Calu3 (cell line): ENCODE measurements around the gene CFAP61. TPM values are rescaled to one million over a fixed set of nuclear protein-coding genes. Genes with fewer than 3 reads are reported as not detected.
"Not testable (repeated sequence)": the region's sequence is repeated elsewhere in the genome, so short reads cannot be mapped to it uniquely, and the experiment has no call there.

ENCODE experiments used
- BruUV-seq: library from RNA; stranded (reverse); fragments of 400-500 nt; replicated peaks from 2 replicates; lab custom pipeline; 2021; lab: Mats Ljungman, UMichigan
- CTCF ChIA-PET: fragments of 300-600 bp; sonication (Branson Sonifier 250); formaldehyde crosslinking; loops from one replicate; lab custom pipeline; 2022; ENCODE audit warnings: antibody characterized with exemption; lab: Charles Lee
- DNase-seq: peaks from one replicate; pipeline ENCODE4 v3.0.0; 2022
- H3K27ac Mint-ChIP-seq: one replicate; pipeline ENCODE4 v1.8.0; 2022; ENCODE audit warnings: mixed read lengths; ENCODE audit not compliant: unreplicated experiment
- H3K27me3 Mint-ChIP-seq: one replicate; pipeline ENCODE4 v1.8.0; 2022; ENCODE audit warnings: mixed read lengths; ENCODE audit not compliant: unreplicated experiment
- H3K36me3 Mint-ChIP-seq: one replicate; pipeline ENCODE4 v1.8.0; 2022; ENCODE audit warnings: mild to moderate bottlenecking, moderate library complexity, mixed read lengths; ENCODE audit not compliant: insufficient read depth, unreplicated experiment
- H3K4me1 Mint-ChIP-seq: one replicate; pipeline ENCODE4 v1.8.0; 2022; ENCODE audit warnings: mild to moderate bottlenecking, low read depth, mixed read lengths; ENCODE audit not compliant: unreplicated experiment
- H3K4me3 Mint-ChIP-seq: one replicate; pipeline ENCODE4 v1.8.0; 2022; ENCODE audit warnings: mild to moderate bottlenecking, low read depth, moderate library complexity, mixed read lengths; ENCODE audit not compliant: unreplicated experiment
- H3K9me3 Mint-ChIP-seq: one replicate; pipeline ENCODE4 v1.8.0; 2022; ENCODE audit warnings: low read depth, mixed read lengths; ENCODE audit not compliant: unreplicated experiment
- CTCF ChIP-seq: fragments of 200-600 bp; IDR thresholded peaks from one replicate; pipeline ENCODE4 v1.8.0; 2022; ENCODE audit warnings: antibody characterized with exemption; ENCODE audit not compliant: unreplicated experiment
- intact Hi-C: fragments of 100-400 bp; cut with micrococcal nuclease; formaldehyde crosslinking; loops from one replicate; pipeline ENCODE4 v1.10.0; 2022; ENCODE audit not compliant: unreplicated experiment
- total RNA-seq: library from RNA; stranded (reverse); gene quantifications from 2 replicates; pipeline ENCODE4 v1.2.3, GENCODE V29; 2022

The CFAP61 gene
- total RNA-seq, 1 experiment from 2014 or later, result not detected

- Mint-ChIP-seq H3K4me3 (no peak overlapping the region), H3K4me1 (no peaks in the 10 kb centered on the region), H3K9me3 (no peaks in the 10 kb centered on the region), H3K36me3 (no peaks in the 10 kb centered on the region), H3K27me3 (peaks cover 31% of the 10 kb centered on the region), H3K27ac (no peak overlapping the region)
- intact Hi-C loops, result no loop called here
- no TSS peak for BruUV-seq
- no peak for TF ChIP-seq CTCF
- DNase-seq, result no peak
- CTCF ChIA-PET, result no interaction called here
Measured at GRCh38 chr20:20102716-20103258, 50.5 kb downstream of the CFAP61 start.

GRCh38 chr20:20103486-20103885 is 51.2 kb downstream of the CFAP61 start:
- no TSS peak for BruUV-seq
- H3K4me1 Mint-ChIP-seq, result no peaks in the 10 kb centered on the region

GRCh38 chr20:20123187-20123586 is 70.9 kb downstream of the CFAP61 start:
- BruUV-seq, DNase-seq, H3K4me1 Mint-ChIP-seq, CTCF ChIA-PET, H3K9me3 Mint-ChIP-seq, H3K36me3 Mint-ChIP-seq, H3K4me3 Mint-ChIP-seq, intact Hi-C loops, H3K27ac Mint-ChIP-seq: not testable (repeated sequence)
- H3K27me3 Mint-ChIP-seq, result peaks cover 13% of the 10 kb centered on the region

More at GRCh38 chr20:20103486-20103885, 51.2 kb downstream of the CFAP61 start:
- DNase-seq, result no peak
- Mint-ChIP-seq H3K27ac (no peak overlapping the region), H3K9me3 (no peaks in the 10 kb centered on the region), H3K36me3 (no peaks in the 10 kb centered on the region), H3K27me3 (peaks cover 26% of the 10 kb centered on the region), H3K4me3 (no peak overlapping the region)
- intact Hi-C loops, result no loop called here
- TF ChIP-seq CTCF, result no peak
- CTCF ChIA-PET, result no interaction called here

GRCh38 chr20:20130399-20130798 is 78.1 kb downstream of the CFAP61 start:
- no TSS peak for BruUV-seq
- no peaks in the 10 kb centered on the region for H3K4me1 Mint-ChIP-seq
- intact Hi-C loops, result no loop called here
- H3K27me3 Mint-ChIP-seq, result peaks cover 3% of the 10 kb centered on the region
- no peak overlapping the region for H3K4me3 Mint-ChIP-seq
- H3K27ac Mint-ChIP-seq, result no peak overlapping the region
- DNase-seq, result no peak
- CTCF ChIA-PET, result no interaction called here
- no peaks in the 10 kb centered on the region for H3K9me3 Mint-ChIP-seq
- TF ChIP-seq CTCF, result no peak
- no peaks in the 10 kb centered on the region for H3K36me3 Mint-ChIP-seq

GRCh38 chr20:20134941-20135575 is 82.7 kb downstream of the CFAP61 start:
- no peaks in the 10 kb centered on the region for H3K36me3 Mint-ChIP-seq
- CTCF ChIA-PET, result no interaction called here
- no peak for TF ChIP-seq CTCF
- H3K9me3 Mint-ChIP-seq, result no peaks in the 10 kb centered on the region
- no peaks in the 10 kb centered on the region for H3K27me3 Mint-ChIP-seq
- no peaks in the 10 kb centered on the region for H3K4me1 Mint-ChIP-seq
- no peak overlapping the region for H3K27ac Mint-ChIP-seq
- no peak overlapping the region for H3K4me3 Mint-ChIP-seq
- DNase-seq, result no peak
- BruUV-seq, result no TSS peak
- intact Hi-C loops, result no loop called here
